Activated naive CD4-positive, alpha-beta T cell treated with anti-CD3 and anti-CD28 coated beads, Interleukin-2, amount 50 U/mL, for 24 hours (primary cell): ENCODE measurements around the gene COQ10A.
A peak's percentile ranks its signal among the peaks of the same experiment; 100 is the strongest.
"Not testable (repeated sequence)": the region's sequence is repeated elsewhere in the genome, so short reads cannot be mapped to it uniquely, and the experiment has no call there.

ENCODE experiments used
- H3K27ac Mint-ChIP-seq: one replicate; pipeline ENCODE4 v1.8.0; 2021; ENCODE audit warnings: mild to moderate bottlenecking, mixed read lengths
- H3K27me3 Mint-ChIP-seq: one replicate; pipeline ENCODE4 v1.8.0; 2021; ENCODE audit warnings: mixed read lengths
- H3K36me3 Mint-ChIP-seq: one replicate; pipeline ENCODE4 v1.8.0; 2021; ENCODE audit warnings: mixed read lengths
- H3K4me1 Mint-ChIP-seq: one replicate; pipeline ENCODE4 v1.8.0; 2021; ENCODE audit warnings: mixed read lengths
- H3K4me3 Mint-ChIP-seq: one replicate; pipeline ENCODE4 v1.8.0; 2021; ENCODE audit warnings: mild to moderate bottlenecking, mixed read lengths
- H3K9me3 Mint-ChIP-seq: one replicate; pipeline ENCODE4 v1.8.0; 2021; ENCODE audit warnings: mixed read lengths

Gene COQ10A

GRCh38 chr12:56257491-56258067 is 9.2 kb upstream of the COQ10A start:
- Mint-ChIP-seq H3K36me3 (peaks cover 3% of the 10 kb centered on the region), H3K9me3 (no peaks in the 10 kb centered on the region), H3K4me3 (peak overlapping the region; percentile 85), H3K27ac (no peak overlapping the region), H3K27me3 (no peaks in the 10 kb centered on the region), H3K4me1 (peaks cover 23% of the 10 kb centered on the region)

GRCh38 chr12:56258068-56258819 is 8.5 kb upstream of the COQ10A start, which contains the start of gene ANKRD52:
Gene ANKRD52 (minus strand): TSS chr12:56258384. CDS start chr12:56258269, 115 bp downstream.
- Mint-ChIP-seq H3K4me3 (peak within 1 kb of the TSS; percentile 94), H3K27ac (peak within 1 kb of the TSS; percentile 90), H3K9me3 (no peaks in the 10 kb centered on the region), H3K4me1 (peaks cover 23% of the 10 kb centered on the region), H3K36me3 (peaks cover 3% of the 10 kb centered on the region), H3K27me3 (no peaks in the 10 kb centered on the region)

- Mint-ChIP-seq H3K4me3 (peak overlapping the region; percentile 94), H3K4me1 (peaks cover 23% of the 10 kb centered on the region), H3K9me3 (no peaks in the 10 kb centered on the region), H3K27ac (peak overlapping the region; percentile 90), H3K36me3 (peaks cover 3% of the 10 kb centered on the region), H3K27me3 (no peaks in the 10 kb centered on the region)
Measured at GRCh38 chr12:56258820-56259183, 7.9 kb upstream of the COQ10A start.

GRCh38 chr12:56260380-56260779 is 6.4 kb upstream of the COQ10A start:
- peak overlapping the region; percentile 23 for H3K4me3 Mint-ChIP-seq
- no peak overlapping the region for H3K27ac Mint-ChIP-seq
- peaks cover 21% of the 10 kb centered on the region for H3K4me1 Mint-ChIP-seq
- H3K27me3 Mint-ChIP-seq, result no peaks in the 10 kb centered on the region
- H3K36me3 Mint-ChIP-seq, result no peaks in the 10 kb centered on the region
- no peaks in the 10 kb centered on the region for H3K9me3 Mint-ChIP-seq

- Mint-ChIP-seq H3K36me3 (no peaks in the 10 kb centered on the region), H3K4me1 (peaks cover 24% of the 10 kb centered on the region), H3K27me3 (no peaks in the 10 kb centered on the region), H3K9me3 (no peaks in the 10 kb centered on the region), H3K4me3 (no peak overlapping the region), H3K27ac (no peak overlapping the region)
Measured at GRCh38 chr12:56260921-56261320, 5.8 kb upstream of the COQ10A start.

GRCh38 chr12:56261503-56262232 is 5.1 kb upstream of the COQ10A start:
- H3K27ac Mint-ChIP-seq, result peak overlapping the region; percentile 43
- H3K4me3 Mint-ChIP-seq, result no peak overlapping the region
- H3K4me1 Mint-ChIP-seq, result peaks cover 22% of the 10 kb centered on the region
- no peaks in the 10 kb centered on the region for H3K9me3 Mint-ChIP-seq
- H3K27me3 Mint-ChIP-seq, result no peaks in the 10 kb centered on the region
- H3K36me3 Mint-ChIP-seq, result no peaks in the 10 kb centered on the region

GRCh38 chr12:56262955-56263354 is 3.8 kb upstream of the COQ10A start:
- not testable (repeated sequence) for H3K9me3 Mint-ChIP-seq, H3K27me3 Mint-ChIP-seq, H3K27ac Mint-ChIP-seq, H3K36me3 Mint-ChIP-seq, H3K4me3 Mint-ChIP-seq
- peaks cover 27% of the 10 kb centered on the region for H3K4me1 Mint-ChIP-seq

GRCh38 chr12:56266068-56266692 is 562 bp upstream of the COQ10A start:
- H3K4me3 Mint-ChIP-seq, result peak overlapping the region; percentile 93
- H3K27ac Mint-ChIP-seq, result peak overlapping the region; percentile 83
- not testable (repeated sequence) for H3K36me3 Mint-ChIP-seq, H3K27me3 Mint-ChIP-seq, H3K9me3 Mint-ChIP-seq
- H3K4me1 Mint-ChIP-seq, result peaks cover 22% of the 10 kb centered on the region

GRCh38 chr12:56267443-56268071 is 815 bp downstream of the COQ10A start:
- Mint-ChIP-seq H3K9me3 (no peaks in the 10 kb centered on the region), H3K4me3 (peak overlapping the region; percentile 93), H3K27me3 (no peaks in the 10 kb centered on the region), H3K36me3 (peaks cover 3% of the 10 kb centered on the region), H3K27ac (peak overlapping the region; percentile 74), H3K4me1 (peaks cover 22% of the 10 kb centered on the region)

GRCh38 chr12:56271031-56271430 is 4.3 kb downstream of the COQ10A start:
- Mint-ChIP-seq H3K9me3 (no peaks in the 10 kb centered on the region), H3K36me3 (peaks cover 15% of the 10 kb centered on the region), H3K4me3 (no peak overlapping the region), H3K4me1 (peaks cover 18% of the 10 kb centered on the region), H3K27me3 (no peaks in the 10 kb centered on the region), H3K27ac (peak overlapping the region; percentile 4)

GRCh38 chr12:56272468-56272867 is 5.7 kb downstream of the COQ10A start:
- not testable (repeated sequence) for H3K27ac Mint-ChIP-seq, H3K27me3 Mint-ChIP-seq, H3K9me3 Mint-ChIP-seq, H3K4me3 Mint-ChIP-seq, H3K4me1 Mint-ChIP-seq
- peaks cover 15% of the 10 kb centered on the region for H3K36me3 Mint-ChIP-seq

GRCh38 chr12:56274299-56274698 is 7.6 kb downstream of the COQ10A start:
- Mint-ChIP-seq H3K27me3 (no peaks in the 10 kb centered on the region), H3K4me3 (no peak overlapping the region), H3K27ac (no peak overlapping the region), H3K4me1 (no peaks in the 10 kb centered on the region), H3K9me3 (no peaks in the 10 kb centered on the region), H3K36me3 (peaks cover 16% of the 10 kb centered on the region)

- no peak overlapping the region for H3K27ac Mint-ChIP-seq
- H3K36me3 Mint-ChIP-seq, result peaks cover 15% of the 10 kb centered on the region
- no peaks in the 10 kb centered on the region for H3K27me3 Mint-ChIP-seq
- no peaks in the 10 kb centered on the region for H3K4me1 Mint-ChIP-seq
- H3K4me3 Mint-ChIP-seq, result no peak overlapping the region
- no peaks in the 10 kb centered on the region for H3K9me3 Mint-ChIP-seq
Measured at GRCh38 chr12:56278905-56279304, 12.2 kb downstream of the COQ10A start.

GRCh38 chr12:56280849-56281248 is 14.1 kb downstream of the COQ10A start:
- no peaks in the 10 kb centered on the region for H3K27me3 Mint-ChIP-seq
- H3K4me1 Mint-ChIP-seq, result no peaks in the 10 kb centered on the region
- H3K9me3 Mint-ChIP-seq, result no peaks in the 10 kb centered on the region
- peaks cover 13% of the 10 kb centered on the region for H3K36me3 Mint-ChIP-seq
- H3K4me3 Mint-ChIP-seq, result no peak overlapping the region
- no peak overlapping the region for H3K27ac Mint-ChIP-seq

- no peaks in the 10 kb centered on the region for H3K27me3 Mint-ChIP-seq
- H3K9me3 Mint-ChIP-seq, result no peaks in the 10 kb centered on the region
- H3K27ac Mint-ChIP-seq, result no peak overlapping the region
- peaks cover 5% of the 10 kb centered on the region for H3K4me1 Mint-ChIP-seq
- peaks cover 12% of the 10 kb centered on the region for H3K36me3 Mint-ChIP-seq
- no peak overlapping the region for H3K4me3 Mint-ChIP-seq
Measured at GRCh38 chr12:56282030-56282429, 15.3 kb downstream of the COQ10A start.
